KMS-11 (cell line): ENCODE data around the gene DDC.
A peak's percentile ranks its signal among the peaks of the same experiment; 100 is the strongest.
"Not testable (repeated sequence)": the region's sequence is repeated elsewhere in the genome, so short reads cannot be mapped to it uniquely, and the experiment has no call there.

ENCODE experiments used
- H2AFZ ChIP-seq: fragments of 200-600 bp; sonication (generic); 2 replicates; pipeline ENCODE4 v1.6.1; 2016; ENCODE audit warnings: antibody characterized with exemption, mixed run types, low read depth
- H3K27ac ChIP-seq: fragments of 200-600 bp; sonication (generic); 2 replicates; pipeline ENCODE4 v1.6.1; 2016; ENCODE audit warnings: mild to moderate bottlenecking, mixed run types
- H3K27me3 ChIP-seq: fragments of 200-600 bp; sonication (generic); 2 replicates; pipeline ENCODE4 v1.6.1; 2017; ENCODE audit warnings: mild to moderate bottlenecking, low read depth, mixed run types, moderate library complexity; ENCODE audit not compliant: insufficient read depth
- H3K36me3 ChIP-seq: fragments of 200-600 bp; sonication (generic); 2 replicates; pipeline ENCODE4 v1.6.1; 2017; ENCODE audit warnings: mild to moderate bottlenecking, mixed run types; ENCODE audit not compliant: insufficient read depth
- H3K4me1 ChIP-seq: fragments of 200-600 bp; sonication (generic); 2 replicates; pipeline ENCODE4 v1.6.1; 2016; ENCODE audit warnings: mild to moderate bottlenecking, low read depth, mixed run types; ENCODE audit not compliant: poor library complexity, severe bottlenecking
- H3K4me2 ChIP-seq: fragments of 200-600 bp; sonication (generic); 2 replicates; pipeline ENCODE4 v1.7.0; 2016; ENCODE audit warnings: mild to moderate bottlenecking, mixed run types
- H3K4me3 ChIP-seq: fragments of 200-600 bp; sonication (generic); IDR thresholded peaks from 2 replicates; pipeline ENCODE4 v1.6.1; 2017; ENCODE audit warnings: low read depth, low read length, mixed read lengths; ENCODE audit not compliant: insufficient read depth
- H3K79me2 ChIP-seq: fragments of 200-600 bp; sonication (generic); 2 replicates; pipeline ENCODE4 v1.6.1; 2016; ENCODE audit warnings: low read depth, mixed run types; ENCODE audit not compliant: insufficient read depth
- H3K9ac ChIP-seq: fragments of 200-600 bp; sonication (generic); 2 replicates; pipeline ENCODE4 v1.6.1; 2016; ENCODE audit warnings: mild to moderate bottlenecking, mixed run types
- H4K20me1 ChIP-seq: fragments of 200-600 bp; sonication (generic); 2 replicates; pipeline ENCODE4 v1.6.1; 2016; ENCODE audit warnings: mild to moderate bottlenecking, mixed run types; ENCODE audit not compliant: insufficient read depth
- TF ChIP-seq, protein P1 (sequence below): fragments of 200-600 bp; sonication (generic); conservative IDR thresholded peaks from 2 replicates; pipeline ENCODE4 v1.6.1; 2017; ENCODE audit warnings: low read depth, mild to moderate bottlenecking, antibody characterized with exemption, low read length, moderate library complexity, mixed read lengths

DDC gene

DNA sequence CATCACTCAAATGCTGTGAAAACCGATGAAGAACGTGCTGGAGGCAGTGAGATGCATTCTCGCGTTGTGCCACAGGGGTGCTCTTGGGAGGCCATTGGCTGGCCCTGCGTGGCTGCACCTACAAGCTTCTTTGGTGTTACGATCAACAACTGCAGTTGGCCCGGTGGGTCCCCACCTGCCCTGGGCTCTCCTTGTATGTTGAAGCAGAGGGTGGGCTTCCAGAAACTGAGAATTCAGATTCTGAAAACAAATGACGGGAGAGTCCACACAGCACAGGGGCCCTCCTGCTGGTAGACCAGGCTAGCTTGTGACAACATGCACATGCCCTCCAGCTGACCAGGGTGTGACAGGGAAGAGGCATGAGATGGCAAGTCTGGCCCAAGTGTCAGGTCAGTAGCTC is 23.7 kb upstream of the DDC start:
- H3K27me3 ChIP-seq, result no peaks in the 10 kb centered on the region
- H3K9ac ChIP-seq, result no peak overlapping the region
- no peaks in the 10 kb centered on the region for H3K36me3 ChIP-seq
- TF ChIP-seq, protein P1, sequence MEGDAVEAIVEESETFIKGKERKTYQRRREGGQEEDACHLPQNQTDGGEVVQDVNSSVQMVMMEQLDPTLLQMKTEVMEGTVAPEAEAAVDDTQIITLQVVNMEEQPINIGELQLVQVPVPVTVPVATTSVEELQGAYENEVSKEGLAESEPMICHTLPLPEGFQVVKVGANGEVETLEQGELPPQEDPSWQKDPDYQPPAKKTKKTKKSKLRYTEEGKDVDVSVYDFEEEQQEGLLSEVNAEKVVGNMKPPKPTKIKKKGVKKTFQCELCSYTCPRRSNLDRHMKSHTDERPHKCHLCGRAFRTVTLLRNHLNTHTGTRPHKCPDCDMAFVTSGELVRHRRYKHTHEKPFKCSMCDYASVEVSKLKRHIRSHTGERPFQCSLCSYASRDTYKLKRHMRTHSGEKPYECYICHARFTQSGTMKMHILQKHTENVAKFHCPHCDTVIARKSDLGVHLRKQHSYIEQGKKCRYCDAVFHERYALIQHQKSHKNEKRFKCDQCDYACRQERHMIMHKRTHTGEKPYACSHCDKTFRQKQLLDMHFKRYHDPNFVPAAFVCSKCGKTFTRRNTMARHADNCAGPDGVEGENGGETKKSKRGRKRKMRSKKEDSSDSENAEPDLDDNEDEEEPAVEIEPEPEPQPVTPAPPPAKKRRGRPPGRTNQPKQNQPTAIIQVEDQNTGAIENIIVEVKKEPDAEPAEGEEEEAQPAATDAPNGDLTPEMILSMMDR, result peak; percentile 46; the same call in 1 of the 2 replicates
- H2AFZ ChIP-seq, result no peak overlapping the region
- H4K20me1 ChIP-seq, result no peaks in the 10 kb centered on the region
- peaks cover 56% of the 10 kb centered on the region for H3K4me1 ChIP-seq
- H3K79me2 ChIP-seq, result no peaks in the 10 kb centered on the region
- no peak overlapping the region for H3K4me3 ChIP-seq
- H3K27ac ChIP-seq, result peak overlapping the region; percentile 70
- H3K4me2 ChIP-seq, result peak overlapping the region; percentile 31

DNA sequence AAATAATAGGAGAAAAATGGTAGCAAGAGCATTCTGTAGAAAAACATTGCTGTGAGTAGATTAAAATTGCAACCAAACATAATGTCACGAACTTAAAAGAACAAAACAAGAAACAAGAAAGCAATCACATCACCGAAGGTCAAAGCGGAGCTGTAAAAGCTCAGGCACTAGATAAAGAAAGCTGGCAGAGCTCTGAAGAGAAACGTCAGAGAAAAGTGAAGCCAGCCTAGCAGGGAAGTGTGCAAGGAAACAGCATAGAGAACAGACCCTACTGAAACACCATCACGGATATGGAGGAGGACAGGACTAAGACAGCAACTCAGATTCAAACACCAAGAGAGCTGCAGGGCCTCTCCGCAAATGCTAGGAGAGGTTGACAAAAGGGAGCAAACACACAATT is 22.5 kb upstream of the DDC start:
- H3K27ac ChIP-seq, result no peak overlapping the region
- no peaks in the 10 kb centered on the region for H3K27me3 ChIP-seq
- H3K9ac ChIP-seq, result no peak overlapping the region
- TF ChIP-seq, protein P1, result no peak
- H3K36me3 ChIP-seq, result no peaks in the 10 kb centered on the region
- H3K79me2 ChIP-seq, result no peaks in the 10 kb centered on the region
- no peak overlapping the region for H2AFZ ChIP-seq
- H4K20me1 ChIP-seq, result no peaks in the 10 kb centered on the region
- H3K4me1 ChIP-seq, result peaks cover 49% of the 10 kb centered on the region
- no peak overlapping the region for H3K4me2 ChIP-seq
- H3K4me3 ChIP-seq, result no peak overlapping the region

DNA sequence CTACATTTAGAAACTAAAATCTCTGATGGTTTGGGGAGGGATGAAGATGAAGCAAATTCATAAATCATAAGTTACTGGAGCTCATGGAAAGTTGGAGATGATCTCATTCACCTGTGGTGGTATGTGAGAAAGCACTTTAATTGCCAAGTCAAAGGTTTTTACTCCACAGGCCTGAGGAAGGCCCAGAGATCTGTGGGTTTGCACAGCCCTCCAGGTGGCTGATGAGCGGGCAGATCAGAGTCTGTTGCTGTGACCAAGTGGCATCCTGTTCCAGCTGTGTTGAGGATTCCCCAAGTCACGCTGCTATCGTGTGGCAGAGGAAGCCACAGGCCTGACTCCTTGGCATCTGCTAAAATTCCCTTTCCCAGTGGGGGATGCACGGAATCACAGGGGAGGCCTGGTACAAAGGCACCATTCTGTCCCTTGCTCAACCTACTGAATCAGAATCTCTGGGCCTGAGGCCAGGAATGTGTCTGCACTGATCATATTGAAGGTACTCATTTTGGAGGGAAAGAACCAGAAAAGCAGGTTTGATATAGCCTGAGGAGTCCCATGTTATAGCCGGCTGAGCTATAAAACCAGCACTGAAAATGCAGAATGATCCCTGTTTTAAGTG is 19.7 kb upstream of the DDC start:
- TF ChIP-seq, protein P1, result no peak
- H3K79me2 ChIP-seq, result no peaks in the 10 kb centered on the region
- no peaks in the 10 kb centered on the region for H4K20me1 ChIP-seq
- peaks cover 42% of the 10 kb centered on the region for H3K4me1 ChIP-seq
- H3K4me2 ChIP-seq, result no peak overlapping the region
- no peaks in the 10 kb centered on the region for H3K36me3 ChIP-seq
- no peak overlapping the region for H3K9ac ChIP-seq
- peak overlapping the region; percentile 45; the same call in 1 of the 2 replicates for H3K27ac ChIP-seq
- H2AFZ ChIP-seq, result no peak overlapping the region; the same call in 1 of the 2 replicates
- H3K27me3 ChIP-seq, result no peaks in the 10 kb centered on the region
- H3K4me3 ChIP-seq, result no peak overlapping the region

DNA sequence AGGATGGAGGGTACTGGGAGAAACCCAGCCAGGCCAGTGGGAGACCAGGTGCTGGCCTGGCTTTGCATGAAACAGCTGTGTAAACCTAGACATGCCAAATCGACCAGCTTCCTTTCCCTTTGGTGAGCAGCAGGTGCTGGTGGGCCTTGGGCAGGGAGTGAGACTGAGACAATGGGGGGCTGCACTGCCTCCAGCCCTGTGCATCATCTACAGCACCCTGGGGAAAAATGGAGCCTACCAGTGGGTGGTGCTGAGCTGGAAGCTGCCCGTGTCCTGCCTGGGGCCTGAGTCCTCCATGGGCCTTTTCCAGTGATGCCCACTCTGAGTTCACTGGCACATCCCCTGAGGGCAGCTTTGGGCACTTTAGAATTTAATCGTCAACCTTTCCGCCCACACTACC is 19.2 kb upstream of the DDC start:
- H2AFZ ChIP-seq, result peak overlapping the region; percentile 7; the same call in 1 of the 2 replicates
- no peaks in the 10 kb centered on the region for H3K27me3 ChIP-seq
- TF ChIP-seq, protein P1, result no peak
- no peak overlapping the region for H3K4me2 ChIP-seq
- H3K4me3 ChIP-seq, result no peak overlapping the region
- peaks cover 37% of the 10 kb centered on the region for H3K4me1 ChIP-seq
- no peaks in the 10 kb centered on the region for H3K36me3 ChIP-seq
- no peaks in the 10 kb centered on the region for H3K79me2 ChIP-seq
- peak overlapping the region; percentile 45; the same call in 1 of the 2 replicates for H3K27ac ChIP-seq
- no peak overlapping the region for H3K9ac ChIP-seq
- no peaks in the 10 kb centered on the region for H4K20me1 ChIP-seq

DNA sequence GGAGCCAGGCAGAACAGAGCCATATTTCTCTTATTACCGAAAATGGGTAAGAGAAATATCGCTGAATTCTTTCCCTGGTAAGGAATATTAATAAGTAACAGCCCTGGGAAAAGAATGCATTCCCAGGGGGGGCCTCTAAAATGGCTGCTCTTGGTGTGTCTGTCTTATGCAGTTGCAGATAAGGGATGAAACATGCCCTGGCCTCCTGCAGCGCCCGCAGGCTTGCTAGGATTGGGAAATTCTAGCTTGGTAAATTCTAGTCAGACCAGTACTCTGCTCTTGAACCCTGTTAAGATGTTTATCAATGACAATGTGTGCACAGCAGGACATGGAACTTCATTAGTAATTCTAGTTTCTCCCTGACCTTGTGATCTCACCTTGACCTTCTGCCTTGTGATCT is 18.1 kb upstream of the DDC start:
- H4K20me1 ChIP-seq, H3K36me3 ChIP-seq, H3K4me3 ChIP-seq, H3K27me3 ChIP-seq, H2AFZ ChIP-seq, H3K9ac ChIP-seq, H3K27ac ChIP-seq, H3K79me2 ChIP-seq, H3K4me2 ChIP-seq: not testable (repeated sequence)
- H3K4me1 ChIP-seq, result peaks cover 26% of the 10 kb centered on the region

DNA sequence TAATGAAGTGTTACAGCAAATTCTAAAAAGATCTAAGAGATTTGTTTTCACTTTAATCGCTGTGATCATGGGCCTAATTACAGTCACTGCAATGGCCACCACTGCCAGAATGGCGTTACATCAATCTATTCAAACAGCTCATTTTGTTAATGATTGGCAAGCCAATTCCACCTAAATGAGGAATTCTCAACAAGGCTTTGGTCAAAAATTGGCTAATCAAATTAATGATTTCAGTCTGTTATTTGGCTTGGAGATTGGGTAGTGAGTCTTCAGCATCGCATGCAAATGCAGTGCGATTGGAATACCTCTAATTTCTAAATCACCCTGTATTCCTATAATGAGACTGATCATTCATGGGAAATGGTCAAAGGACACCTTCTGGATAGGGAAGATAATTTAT is 17.1 kb upstream of the DDC start:
- not testable (repeated sequence) for H3K9ac ChIP-seq, H3K4me3 ChIP-seq, H4K20me1 ChIP-seq, H3K36me3 ChIP-seq, H3K4me2 ChIP-seq, H3K27ac ChIP-seq, H3K27me3 ChIP-seq, H3K79me2 ChIP-seq, H2AFZ ChIP-seq
- H3K4me1 ChIP-seq, result peaks cover 18% of the 10 kb centered on the region

DNA sequence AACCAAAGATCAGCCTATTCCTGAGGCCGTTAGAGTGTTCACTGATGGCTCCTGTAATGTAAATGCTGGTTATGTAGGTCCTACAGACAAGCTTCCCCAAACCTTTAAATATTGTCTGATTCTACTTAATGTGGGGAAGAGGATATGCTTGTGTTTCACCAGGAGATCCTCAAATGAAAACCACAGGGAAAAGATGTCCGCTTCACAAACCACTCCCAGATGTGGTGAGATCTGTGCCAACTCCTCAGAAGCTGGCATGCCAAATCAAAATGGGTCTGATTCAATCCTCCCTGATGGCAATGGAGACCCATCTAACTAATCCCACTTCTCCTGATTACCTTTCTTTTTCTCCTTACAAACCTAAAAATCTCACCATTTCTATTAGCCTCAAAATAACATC is 15.5 kb upstream of the DDC start:
- peaks cover 15% of the 10 kb centered on the region for H3K4me1 ChIP-seq
- H4K20me1 ChIP-seq, H3K27me3 ChIP-seq, H3K36me3 ChIP-seq, H3K4me2 ChIP-seq, H3K27ac ChIP-seq, H3K4me3 ChIP-seq, H3K79me2 ChIP-seq, H3K9ac ChIP-seq, H2AFZ ChIP-seq: not testable (repeated sequence)
